GM08714 (cell line): ENCODE results near the gene UPB1.
"Not testable (repeated sequence)": the region's sequence is repeated elsewhere in the genome, so short reads cannot be mapped to it uniquely, and the experiment has no call there.

Experiments used
- H3K4me3 ChIP-seq: fragments of 200-500 bp; sonication (Bioruptor generic); 2 replicates; pipeline ENCODE4 v1.5.1; 2014; ENCODE audit warnings: mild to moderate bottlenecking, low read length, inconsistent platforms
- ZNF274 ChIP-seq: IDR thresholded peaks from 2 replicates; pipeline ENCODE4 v1.6.1; 2012; ENCODE audit warnings: mild to moderate bottlenecking, low read depth, low read length

The UPB1 gene

DNA sequence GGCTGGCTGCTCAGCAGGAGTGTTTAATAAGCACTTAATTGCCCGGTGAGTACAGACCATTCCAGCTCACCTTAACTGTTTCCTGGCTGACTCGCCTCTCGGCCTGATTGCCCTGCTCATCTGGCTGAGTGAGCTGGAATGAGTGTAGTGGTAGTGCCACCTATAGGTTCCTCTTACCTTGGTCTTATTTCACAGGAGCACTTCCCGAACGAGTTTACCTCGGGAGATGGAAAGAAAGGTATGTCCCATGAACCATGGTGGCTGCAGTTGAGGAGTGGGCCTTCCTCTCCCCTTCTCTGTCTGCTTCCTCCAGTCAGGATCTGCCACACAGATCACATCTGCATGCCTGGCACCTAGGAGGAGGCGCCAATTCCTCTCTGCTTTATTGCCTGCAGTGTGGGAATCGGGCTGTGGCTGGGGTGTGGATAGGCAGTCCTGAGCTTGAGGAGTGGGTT, 26.7 kb downstream of the UPB1 start:
- no peak for TF ChIP-seq ZNF274
- H3K4me3 ChIP-seq: no peak overlapping the region

DNA sequence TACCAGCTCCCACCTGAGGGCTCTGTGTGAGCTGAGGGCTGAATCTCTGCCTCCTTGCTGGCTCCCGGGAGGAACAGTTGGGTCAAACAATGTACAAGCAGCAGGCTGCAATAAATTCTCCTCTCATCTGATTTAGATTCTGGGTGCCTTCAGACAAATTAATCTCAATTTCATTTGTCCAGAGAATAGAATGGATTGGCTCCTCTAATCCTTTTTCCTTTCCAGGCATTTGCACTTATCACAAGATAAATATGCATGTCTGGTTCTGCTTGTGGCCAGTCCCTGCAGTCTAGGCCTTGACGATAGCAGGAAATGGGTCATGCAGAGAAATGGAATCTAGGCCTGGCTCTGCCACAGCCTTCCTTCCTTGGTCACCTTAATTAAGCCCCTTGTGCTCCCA, 28.7 kb downstream of the UPB1 start:
- no peak for TF ChIP-seq ZNF274
- H3K4me3 ChIP-seq: no peak overlapping the region

DNA sequence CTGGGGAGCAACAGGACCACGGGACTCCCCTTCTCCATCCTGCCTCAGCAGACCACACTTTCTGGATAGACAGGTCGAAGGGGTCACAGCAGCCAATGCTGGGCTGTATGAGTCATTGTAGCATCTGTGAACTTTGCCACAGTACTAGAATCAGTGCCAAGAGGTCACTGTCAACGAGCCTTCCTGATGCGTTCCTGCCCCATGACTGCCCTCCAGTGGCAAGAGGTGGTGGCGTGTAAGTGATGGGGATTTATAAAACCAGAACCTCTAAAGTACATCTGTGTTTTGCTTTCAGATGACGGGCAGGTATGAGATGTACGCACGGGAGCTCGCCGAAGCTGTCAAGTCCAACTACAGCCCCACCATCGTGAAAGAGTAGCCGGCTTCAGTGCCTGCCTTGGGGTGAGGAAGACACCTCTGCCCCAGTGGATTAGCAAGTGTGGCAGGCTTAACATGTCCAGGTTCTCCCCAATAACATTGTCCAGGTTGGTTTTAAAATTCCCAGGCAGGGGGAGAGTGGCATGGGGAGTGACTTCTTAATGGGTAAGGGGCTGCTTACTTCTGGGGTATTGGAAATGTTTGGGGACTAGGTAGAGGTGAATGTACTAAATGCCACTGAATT, 30.4 kb downstream of the UPB1 start:
- no peak overlapping the region for H3K4me3 ChIP-seq
- no peak for TF ChIP-seq ZNF274

DNA sequence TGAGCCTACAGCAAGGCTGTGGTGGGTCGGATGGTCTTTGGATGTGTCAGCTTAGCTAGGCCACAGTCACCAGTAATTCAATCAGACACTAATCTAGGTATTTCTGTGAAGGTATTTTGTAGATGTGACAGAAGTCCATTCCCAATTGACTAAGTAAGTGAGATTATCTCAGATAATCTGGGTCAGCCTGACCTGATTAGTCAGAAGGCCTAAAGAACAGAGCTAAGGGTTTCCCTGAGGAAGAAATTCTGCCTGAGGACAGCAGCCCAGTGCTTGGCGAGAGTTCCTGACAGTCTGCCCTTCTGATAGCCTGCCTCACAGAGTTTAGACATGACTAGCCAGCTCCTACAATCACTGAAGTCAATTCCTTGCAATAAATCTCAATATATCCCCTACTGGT, 31.1 kb downstream of the UPB1 start:
- TF ChIP-seq ZNF274: no peak
- H3K4me3 ChIP-seq: no peak overlapping the region

DNA sequence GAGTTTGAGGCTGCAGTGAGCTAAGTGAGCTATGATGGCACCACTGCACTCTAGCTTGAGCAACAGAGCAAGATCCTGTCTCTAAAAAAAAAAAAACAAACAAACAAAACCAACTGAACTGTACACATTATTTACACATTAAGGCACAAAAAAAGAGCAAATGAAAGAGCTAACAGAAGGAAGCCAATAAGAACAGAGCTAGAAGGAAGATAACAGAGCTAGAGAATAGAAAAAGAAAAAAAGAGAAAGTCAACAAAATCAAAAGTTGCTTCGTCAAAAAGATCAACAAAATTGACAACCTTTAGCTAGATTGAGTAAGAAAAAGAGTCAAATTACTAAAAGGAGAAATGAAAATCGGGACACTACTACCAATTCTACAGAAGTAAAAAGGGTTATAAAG, 34.8 kb downstream of the UPB1 start:
- no peak overlapping the region for H3K4me3 ChIP-seq
- TF ChIP-seq ZNF274: no peak

DNA sequence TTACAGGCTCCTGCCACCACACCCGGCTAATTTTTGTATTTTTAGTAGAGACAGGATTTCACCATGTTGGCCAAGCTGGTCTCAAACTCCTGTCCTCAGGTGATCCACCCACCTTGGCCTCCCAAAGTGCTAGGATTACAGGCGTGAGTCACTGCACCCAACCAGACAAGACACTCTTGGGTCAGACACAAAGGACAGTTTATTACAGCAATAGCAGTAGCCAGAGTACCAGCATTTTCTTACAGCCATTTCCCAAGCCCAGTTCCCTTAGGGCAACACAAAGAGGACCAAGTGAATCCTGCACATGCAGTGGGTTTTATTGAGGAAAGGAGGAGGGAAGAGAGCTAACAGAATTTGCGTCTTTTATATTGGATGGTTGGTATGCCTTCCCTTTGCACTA, 35.8 kb downstream of the UPB1 start:
- H3K4me3 ChIP-seq: not testable (repeated sequence)

DNA sequence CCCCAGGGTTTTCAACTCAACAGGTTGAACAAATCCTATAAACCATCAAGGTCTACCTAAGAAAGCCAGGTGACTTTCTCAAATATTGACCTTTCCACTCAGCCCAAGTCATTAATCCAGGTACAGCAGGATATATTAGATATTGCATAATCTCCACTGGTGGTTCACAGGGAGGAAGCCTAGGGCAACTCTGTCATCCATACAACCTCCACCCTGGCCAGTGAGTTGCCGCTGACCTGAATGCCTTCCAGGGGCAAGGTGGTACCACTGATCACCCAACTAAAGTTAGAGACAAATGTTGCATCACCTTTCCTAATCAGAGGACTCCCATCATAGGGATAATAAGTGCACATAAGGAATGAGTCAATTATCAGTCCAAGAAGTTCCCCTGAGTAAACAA, 36.9 kb downstream of the UPB1 start:
- H3K4me3 ChIP-seq: no peak overlapping the region
- TF ChIP-seq ZNF274: no peak

DNA sequence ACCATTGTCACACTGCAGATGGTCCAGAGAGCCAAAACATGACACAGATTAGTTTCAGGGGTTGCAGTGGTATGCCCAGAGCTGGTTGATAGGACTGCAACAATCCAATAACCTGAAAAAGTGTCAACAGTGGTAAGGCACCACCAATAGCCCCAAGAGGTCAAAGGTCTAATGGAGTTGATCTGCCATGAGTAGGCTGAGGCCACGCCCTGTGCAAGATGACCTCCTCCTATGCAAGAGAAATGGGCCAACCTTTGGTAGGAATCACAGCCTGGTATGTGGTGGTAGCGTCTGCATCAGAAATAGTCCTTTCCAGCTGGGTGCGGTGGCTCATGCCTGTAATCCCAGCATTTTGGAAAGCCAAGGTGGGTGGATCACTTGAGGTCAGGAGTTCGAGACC, 40.2 kb downstream of the UPB1 start:
- H3K4me3 ChIP-seq: no peak overlapping the region
- no peak for TF ChIP-seq ZNF274

DNA sequence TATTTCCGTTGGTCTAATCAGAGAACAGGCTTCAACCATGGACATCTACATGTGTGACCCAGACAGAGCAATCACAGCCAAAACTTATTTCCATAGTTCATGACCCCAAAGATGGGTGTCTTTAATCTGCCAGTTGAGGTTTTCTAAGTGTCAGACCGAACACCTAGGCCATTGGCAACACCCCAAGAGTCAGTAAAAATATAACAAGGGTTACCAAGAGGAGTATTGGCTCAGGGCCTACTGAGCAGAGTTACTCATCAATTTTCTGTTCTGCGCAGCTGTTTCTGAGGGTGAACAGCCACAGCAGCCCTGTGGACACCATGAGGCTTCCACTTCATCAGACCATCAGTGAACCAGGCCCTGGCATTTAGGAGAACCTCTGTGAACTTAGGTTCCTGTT, 41.0 kb downstream of the UPB1 start:
- no peak for TF ChIP-seq ZNF274
- H3K4me3 ChIP-seq: no peak overlapping the region

DNA sequence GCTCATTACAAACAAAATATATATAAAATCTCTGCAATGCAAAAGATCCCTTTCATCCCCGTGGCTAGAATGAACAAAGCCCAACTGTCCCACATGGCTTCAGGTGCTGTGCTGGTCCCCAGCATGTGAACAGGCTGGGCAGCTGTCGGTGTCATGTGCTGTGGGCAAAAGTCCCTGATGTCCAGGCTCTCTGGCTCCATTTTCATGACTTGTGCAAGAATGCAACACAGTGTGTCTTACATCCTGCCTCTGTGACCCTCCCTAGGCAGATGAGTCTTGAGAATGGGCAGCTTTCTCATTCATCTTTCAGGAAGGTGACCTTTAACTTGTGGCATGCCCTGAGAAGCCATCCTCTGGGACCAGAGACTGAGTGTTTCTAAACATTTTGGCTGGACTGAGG, 45.3 kb downstream of the UPB1 start:
- no peak overlapping the region for H3K4me3 ChIP-seq
- TF ChIP-seq ZNF274: no peak

DNA sequence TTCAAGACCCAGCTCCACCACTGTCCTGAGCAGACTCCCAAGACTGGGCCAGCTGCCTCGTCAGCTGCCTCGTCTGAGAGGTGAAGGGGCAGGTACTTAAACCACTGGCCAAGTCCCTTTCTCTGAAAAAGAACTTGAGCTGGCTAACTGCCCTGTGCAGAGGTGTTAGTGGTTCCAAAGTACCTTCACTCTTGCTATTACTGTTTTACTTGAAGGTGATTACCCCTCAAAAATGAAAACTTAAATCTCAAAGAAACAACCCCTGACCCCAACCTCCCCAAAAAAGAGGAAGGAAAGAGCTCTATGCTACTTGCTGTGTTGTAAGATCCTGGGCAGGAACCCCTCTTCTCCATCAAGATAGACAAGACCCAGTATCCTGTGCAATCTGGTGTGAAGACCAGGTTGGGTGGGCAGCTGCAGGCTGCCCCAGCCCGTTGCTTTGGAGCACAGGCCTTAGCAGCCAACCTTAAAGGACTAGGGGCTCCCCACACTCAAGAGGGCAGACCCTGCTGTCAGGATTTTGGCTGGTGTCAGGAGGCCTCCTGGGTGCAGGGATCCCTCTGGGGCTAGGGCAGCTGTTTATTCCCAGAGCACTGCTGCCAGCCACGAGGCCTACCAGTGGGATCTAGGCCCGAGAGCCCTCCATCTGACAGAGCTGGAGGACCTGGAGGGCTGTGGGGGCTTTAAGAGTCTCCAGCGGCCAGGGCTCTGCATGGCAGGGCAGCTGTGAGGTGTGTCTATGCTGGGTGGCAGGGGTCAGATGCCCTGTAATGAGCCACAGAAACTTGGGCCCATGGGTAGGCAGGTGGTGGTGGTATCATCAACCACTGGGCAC, 46.8 kb downstream of the UPB1 start:
- no peak for TF ChIP-seq ZNF274
- no peak overlapping the region for H3K4me3 ChIP-seq

DNA sequence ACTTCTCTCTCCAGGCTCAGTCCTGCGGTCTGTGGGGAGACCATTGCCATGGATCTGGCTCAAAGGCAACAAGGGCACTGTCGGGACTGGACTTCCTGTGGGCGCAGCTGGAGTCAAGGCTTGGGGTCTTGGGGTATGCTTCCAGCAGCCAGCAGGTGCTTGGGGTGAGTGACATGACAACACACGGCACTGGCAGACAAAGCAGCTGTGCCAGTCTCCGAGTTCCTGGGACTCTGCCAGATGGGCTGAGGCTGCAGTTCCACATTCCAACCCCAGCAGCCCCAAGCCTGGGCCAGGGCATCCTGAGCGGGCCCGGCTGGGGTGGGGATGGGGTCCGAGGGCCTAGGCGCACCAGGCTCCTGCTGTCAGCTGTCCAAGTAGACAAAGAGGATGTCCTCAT, 47.5 kb downstream of the UPB1 start:
- H3K4me3 ChIP-seq: no peak overlapping the region
- no peak for TF ChIP-seq ZNF274

DNA sequence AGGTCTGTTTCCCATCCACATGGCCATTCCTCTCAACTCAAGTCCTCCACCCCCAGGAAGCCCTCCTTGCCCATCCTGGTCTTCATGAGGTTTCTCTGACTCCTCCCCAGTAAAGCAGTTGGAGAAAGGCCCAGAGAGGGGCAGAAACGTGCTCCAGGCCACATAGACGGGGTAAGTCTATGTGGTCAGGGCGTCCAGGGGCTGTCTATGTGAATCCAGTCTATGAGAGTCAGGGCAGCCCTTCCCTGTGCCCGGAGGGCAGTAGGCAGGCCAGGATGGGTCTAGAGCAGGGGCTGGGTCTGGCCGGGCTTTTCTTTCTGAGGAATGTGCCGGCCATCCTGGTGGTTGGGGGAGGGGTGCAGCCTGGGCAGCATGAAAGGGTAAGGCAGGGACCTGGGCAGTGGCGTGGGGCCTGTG, 48.1 kb downstream of the UPB1 start:
- TF ChIP-seq ZNF274: no peak
- H3K4me3 ChIP-seq: no peak overlapping the region

DNA sequence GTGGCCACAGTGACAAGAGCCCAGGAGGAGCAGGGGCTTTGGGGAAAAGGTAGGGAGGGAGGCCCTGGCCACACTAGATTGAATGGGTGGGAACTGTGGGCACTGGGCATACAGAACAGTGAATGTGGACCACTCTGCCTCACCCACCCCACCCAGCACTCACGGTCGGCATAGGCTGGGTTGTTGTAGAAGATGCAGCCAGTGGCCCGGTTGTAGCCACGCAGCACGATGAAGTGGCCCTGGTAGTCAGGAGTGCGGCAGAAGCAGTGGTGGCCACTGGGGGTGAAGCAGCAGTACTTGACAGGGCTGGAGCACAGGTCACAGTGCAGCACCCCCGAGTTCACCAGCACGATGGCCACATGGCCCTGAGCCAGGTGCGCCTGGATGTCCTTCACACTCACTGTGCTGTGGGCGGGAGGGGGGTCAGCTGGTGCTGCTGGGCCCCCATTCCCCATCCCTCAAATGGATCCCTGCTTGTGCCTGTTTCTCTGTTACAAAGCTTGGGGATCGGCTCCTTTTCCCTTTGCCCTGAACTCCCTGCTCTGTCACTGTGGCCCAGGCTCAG, 48.6 kb downstream of the UPB1 start:
- TF ChIP-seq ZNF274: no peak

DNA sequence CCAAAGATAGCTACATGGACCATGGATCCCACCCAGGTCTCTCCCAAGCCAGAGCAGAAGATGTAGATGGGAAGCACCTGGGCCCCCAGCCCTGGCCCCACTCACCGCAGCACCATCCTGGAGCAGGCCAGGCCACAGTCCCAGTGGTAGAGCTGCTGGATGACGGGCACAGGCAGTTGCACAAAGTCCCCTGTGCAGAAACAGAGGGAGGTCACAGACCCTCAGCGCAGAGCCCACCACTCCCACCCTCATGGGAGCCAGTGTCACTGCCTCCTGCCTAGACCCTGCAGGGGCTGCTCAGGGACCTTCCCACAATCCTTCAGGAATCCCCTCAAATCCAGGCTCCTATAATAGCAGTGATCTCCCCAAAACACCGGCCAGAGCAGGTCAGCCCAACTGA, 53.7 kb downstream of the UPB1 start:
- no peak for TF ChIP-seq ZNF274
- H3K4me3 ChIP-seq: no peak overlapping the region

More for the DNA sequence above, 48.6 kb downstream of the UPB1 start:
- H3K4me3 ChIP-seq: no peak overlapping the region
